RCC 7860 (cell line): Measurements from ENCODE around the gene GFER.

Experiments used
- DNase-seq: peaks from one replicate; pipeline ENCODE4 v3.0.0-alpha.2; 2015; ENCODE audit warnings: low spot score
- FAIRE-seq: peaks from 2 replicates; lab custom pipeline; 2012; peaks lifted over from hg19 to GRCh38; lab: Jason Lieb, UNC

Gene GFER

GRCh38 chr16:1990101-1990350 lies 6.0 kb downstream of the GFER start:
- DNase-seq: no peak

DNA sequence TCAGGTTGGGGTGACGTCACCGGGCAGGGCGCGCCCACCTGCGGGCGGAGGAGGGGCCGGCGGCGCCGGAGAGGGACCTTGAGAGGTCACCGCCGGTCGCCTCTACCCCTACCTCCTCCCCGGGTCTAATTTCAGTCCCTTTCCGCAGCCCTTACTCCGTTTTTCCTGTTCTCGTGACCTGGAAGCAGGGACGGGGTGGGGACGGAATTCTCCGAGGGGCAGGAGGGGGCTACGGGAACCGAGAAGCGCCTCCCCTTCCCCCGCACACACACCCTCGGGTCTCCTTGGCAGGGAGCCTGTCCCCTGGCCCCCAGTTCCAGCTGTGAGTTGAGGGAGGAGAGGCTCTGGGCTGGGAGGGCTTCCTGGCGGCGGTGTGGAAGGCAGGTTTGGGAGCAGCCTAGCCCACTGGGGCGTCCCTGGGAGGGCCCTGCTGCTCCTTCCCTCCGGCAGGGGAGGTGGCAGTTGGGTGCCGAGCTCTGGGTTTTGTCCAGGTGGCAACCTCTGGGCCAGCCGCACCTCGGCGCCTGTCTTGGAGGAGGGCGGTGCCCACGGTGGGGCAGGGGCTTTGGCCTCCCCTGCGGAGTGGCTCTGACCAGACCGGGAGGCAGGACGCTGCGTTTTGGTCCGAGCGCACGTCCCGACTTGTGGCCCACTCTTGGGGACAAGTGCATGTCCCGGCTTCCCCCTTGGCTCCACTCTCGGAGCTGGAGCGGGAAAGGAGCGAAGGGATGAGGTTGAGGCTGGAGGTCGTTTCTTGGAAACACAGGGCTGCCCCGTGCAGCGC lies 6.5 kb downstream of the GFER start:
- FAIRE-seq (no peak), DNase-seq (no peak)

More at GRCh38 chr16:1990101-1990350, 6.0 kb downstream of the GFER start:
- no peak for FAIRE-seq

GRCh38 chr16:1991135-1991551 lies 7.2 kb downstream of the GFER start:
- DNase-seq (no peak), FAIRE-seq (no peak)

DNA sequence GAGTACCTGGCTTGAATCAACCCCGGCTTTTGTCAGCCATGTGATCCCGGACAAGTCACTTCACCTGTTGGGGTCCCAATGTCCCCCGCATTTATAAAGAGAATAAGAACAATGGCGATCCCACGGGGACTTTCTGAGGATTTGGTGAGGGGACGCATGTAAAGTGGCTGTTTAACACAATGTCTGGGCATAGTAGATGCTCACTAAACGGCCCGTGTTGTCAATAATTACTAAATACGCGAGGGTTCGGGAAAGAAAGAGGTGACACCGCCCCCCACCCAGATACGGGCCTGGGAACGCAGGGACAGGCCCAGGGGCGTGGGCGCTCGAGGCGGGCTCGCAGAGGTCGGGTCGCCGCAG lies 7.6 kb downstream of the GFER start:
- FAIRE-seq (no peak), DNase-seq (no peak)

DNA sequence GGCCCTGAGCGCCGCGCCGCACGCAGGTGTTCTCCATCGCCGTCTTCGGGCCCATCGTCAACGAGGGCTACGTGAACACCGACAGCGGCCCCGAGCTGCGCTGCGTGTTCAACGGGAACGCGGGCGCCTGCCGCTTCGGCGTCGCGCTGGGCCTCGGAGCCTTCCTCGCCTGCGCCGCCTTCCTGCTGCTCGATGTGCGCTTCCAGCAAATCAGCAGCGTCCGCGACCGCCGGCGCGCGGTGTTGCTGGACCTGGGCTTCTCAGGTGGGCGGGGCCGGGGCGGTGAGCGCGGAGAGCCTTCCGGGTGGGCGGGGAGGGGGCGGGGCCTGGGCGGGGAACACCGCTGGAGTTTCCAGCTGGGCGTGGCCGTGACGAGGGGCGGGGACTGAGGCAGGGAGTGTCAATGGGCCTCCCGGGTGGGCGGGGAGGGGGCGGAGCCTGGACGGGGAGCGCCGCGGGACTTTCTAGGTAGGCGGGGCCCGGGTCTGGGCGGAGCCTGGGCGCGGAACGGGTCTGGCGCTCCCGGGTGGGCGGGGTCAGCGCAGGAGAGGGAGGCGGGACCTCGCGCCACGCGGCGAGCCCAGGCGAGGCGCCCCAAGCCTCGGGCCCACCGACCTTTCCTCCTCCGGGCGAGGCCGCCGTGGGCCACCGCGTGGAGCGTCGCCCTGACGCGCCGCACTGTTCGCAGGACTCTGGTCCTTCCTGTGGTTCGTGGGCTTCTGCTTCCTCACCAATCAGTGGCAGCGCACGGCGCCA lies 8.1 kb downstream of the GFER start:
- FAIRE-seq (no peak), DNase-seq (no peak)

DNA sequence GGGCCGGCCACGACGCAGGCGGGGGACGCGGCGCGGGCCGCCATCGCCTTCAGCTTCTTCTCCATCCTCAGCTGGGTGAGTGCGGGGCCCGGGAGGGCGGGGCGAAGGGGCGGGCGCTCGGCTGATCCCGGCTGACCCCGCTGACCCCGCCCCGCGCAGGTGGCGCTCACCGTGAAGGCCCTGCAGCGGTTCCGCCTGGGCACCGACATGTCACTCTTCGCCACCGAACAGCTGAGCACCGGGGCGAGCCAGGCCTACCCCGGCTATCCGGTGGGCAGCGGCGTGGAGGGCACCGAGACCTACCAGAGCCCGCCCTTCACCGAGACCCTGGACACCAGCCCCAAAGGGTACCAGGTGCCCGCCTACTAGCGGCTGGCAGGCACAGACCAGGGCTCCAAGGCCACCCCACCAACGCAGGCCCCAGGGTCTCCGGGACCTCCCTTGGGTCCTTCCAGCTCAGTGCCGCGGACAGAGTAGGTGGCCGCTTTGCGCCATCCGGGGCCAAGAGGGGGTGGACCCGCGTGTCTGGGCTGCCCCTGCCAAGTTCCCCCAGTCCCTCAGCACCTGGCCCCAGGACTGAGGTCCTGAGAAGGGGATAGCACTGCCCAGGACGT lies 8.8 kb downstream of the GFER start:
- DNase-seq (no peak), FAIRE-seq (no peak)

DNA sequence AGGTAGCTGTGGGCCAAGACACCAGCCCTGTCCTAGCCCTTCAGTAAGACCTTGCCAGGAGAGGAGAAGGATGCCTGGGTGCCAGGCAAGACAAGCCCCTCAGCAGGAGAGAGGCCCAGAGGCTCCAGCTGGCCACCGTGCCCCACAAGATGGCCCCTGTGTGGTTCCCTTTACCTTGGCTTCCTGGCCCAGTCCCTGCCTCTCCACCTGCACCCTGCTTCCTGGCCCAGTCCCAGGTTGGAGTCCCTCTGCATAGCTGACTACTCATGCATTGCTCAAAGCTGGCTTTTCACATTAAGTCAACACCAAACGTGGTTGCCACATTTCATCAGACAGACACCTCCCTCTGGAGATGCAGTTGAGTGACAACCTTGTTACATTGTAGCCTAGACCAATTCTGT lies 9.7 kb downstream of the GFER start:
- peak; percentile 67 for DNase-seq
- peak; percentile 68 for FAIRE-seq

DNA sequence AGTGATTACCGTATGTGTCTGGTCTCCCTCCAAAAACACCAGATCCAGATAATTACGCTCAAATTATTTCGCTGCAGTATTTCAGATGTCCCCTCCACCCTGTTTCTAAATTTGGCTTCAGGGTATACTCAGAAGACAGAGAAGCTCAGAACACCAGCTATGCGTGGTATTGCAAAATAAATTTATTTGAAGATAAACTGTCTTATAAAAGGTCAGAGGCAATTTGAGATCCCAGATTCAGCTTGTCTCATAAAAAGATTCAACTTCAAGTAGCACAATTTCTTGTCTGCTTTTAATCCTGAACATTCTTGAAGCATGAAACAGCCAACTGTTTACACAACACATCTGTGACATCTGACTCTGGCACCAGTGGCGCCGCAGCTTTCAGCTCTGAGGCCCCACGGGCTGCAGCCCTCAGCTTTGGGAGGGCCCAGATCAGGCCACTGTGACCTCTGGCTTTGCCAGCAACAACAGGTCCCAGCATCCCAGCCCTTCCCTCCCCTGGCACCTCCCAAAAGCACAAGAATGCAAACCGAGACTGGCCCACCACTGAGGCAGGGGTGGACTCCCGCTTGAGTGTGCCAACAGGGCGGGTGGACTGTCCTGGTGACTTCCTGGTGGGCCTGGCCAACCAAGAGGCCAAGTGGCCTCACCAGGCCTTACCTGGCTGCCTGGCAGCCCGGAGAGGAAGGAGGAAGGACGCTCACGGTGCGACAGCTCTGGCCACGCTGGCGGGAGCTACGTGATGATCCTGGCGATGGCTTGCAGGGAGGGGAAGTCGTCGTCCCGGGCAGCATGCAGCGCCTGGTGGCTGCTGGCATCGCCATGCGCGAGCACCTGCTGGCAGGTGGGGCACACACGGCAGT lies 13.7 kb downstream of the GFER start:
- FAIRE-seq (no peak), DNase-seq (no peak)

- FAIRE-seq: no peak
- DNase-seq: no peak
These were observed 14.4 kb downstream of the GFER start for GRCh38 chr16:1998360-1998835.

DNA sequence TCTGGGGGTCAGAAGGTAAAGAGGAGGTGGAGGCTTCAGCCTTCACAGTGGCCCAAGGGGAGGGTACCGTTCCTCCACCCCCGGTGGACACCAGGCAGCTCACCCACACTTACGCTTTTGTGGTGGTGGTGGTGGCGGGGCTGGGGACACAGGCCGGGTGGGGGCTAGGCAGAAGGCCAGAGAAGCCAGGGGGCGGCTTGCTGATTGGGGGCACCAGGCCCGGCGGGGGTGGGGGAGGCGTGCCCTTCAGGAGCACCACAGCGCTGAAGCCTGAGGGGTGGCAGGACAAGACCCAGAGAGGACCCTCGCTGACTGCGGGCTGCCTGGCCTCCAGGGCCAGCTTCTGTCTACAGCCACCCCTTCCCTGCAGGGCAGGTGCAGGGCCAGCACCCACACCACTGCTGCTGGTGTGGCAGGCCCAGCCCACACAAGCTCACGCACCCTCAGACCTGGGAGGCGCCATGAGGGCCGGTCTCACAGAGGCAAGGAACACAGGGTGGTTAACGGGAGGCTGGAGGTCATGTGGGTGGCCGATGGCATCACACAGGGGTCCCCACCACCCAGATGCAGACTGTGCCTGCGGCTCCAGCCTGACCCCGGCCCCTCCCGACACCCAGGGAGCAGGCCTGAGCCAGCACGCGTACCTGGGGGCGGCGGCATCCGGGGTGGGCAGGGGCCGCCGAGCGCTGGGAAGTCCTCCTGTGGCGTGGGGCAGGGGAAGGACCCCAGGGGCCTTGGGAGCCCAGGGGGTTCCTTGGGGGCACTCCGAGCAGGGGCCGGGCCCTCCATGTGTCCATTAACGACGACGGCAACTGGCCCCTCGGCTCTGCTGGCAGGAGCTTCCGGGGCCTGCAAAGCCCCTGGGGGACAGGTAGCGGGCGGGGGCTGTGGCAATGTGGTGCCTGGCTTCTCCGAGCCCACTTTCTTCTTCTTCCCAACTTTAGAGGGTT lies 15.1 kb downstream of the GFER start:
- DNase-seq (no peak), FAIRE-seq (no peak)

DNA sequence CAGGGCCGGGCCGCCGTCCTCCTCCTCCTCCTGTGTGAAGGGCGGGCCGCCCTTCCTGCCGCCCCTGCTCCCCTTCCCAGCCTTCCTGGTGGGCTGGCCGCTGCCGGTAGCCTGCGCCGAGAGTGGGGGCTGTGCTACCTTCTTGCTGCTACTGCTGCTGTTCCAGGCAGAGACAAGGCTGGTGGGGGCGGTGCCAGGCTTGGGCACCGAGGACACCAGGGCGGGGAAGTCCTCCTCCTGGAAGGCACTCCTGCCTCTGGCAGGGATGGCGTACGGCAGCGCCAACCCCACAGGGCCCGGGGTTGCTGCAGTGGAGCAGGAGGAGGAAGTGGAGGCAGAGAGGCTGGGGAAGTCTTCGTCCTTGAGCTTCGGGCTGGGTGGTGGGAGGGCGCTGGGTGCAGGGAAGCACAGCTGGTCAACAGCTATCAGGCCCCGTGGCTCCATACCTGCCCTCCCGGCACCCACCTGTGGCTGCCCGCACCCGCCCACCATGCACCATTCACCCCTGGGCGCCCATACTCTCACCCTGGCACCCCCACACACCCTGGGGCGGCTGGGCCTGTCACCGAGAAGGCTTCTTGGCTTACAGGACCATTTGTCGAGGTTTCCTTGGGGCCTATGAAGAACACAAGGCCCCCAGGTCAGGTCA lies 16.0 kb downstream of the GFER start:
- FAIRE-seq (no peak), DNase-seq (no peak)

DNA sequence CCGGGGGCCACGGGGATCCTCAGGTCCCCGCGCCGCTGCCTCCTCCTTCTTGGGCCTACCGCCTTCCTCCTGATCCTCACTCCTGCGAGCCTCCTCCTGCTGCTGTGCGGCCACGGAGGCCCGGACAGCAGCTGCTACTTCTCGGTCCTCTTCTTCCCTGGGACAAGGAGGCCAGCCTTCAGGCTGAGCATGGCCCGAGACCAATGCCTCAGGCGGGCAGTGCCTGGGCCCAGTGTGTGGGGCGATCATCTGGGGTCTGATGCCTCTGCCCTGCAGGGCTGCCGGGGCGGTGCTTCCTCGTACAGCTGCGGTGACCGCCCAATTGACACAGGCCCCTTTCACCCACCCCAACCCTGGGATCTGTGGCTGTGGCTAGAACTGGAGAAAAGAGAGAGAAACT lies 17.0 kb downstream of the GFER start:
- FAIRE-seq (no peak), DNase-seq (no peak)

GRCh38 chr16:2001456-2002355 lies 17.7 kb downstream of the GFER start:
- FAIRE-seq (no peak), DNase-seq (no peak)

DNA sequence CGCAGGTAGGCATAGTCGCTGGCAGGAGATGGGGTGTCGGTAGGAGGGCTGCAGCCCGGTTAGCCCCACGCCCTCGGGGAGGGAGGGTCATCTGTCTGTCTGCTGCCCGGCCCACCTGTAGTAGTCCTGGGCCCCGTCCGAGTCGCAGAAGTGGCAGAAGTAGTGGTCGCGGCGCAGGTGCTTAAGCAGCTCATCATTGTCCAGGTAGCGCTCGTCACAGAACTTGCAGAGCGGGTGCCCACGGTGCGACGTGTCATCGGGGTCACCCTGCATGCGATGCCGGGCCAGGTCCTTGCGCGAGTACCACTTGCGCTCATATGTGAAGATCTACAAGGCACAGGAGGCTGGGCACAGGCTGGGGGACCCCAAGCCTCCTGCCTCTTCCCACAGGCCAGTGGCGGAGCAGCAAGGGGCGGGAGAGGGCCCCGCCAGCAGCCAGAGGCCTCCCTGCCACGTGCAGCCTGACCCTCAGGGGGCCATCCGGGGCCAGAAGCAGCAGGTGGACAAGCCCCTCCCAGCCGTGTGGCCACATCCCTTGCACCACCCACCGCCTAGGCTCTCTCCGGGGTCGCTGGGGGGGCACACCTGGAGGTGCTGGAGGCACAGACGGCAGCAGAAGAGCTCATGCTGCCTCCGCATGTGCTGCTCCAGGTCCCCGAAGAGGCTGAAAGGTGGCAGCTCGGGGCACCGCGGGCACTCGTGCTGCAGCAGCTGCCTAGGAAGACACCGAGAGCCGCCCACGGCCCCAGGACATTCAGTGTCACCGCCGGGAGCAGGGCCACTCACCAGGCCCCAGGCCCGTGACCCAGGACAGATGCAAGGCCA lies 18.6 kb downstream of the GFER start:
- DNase-seq: no peak
- FAIRE-seq: no peak

DNA sequence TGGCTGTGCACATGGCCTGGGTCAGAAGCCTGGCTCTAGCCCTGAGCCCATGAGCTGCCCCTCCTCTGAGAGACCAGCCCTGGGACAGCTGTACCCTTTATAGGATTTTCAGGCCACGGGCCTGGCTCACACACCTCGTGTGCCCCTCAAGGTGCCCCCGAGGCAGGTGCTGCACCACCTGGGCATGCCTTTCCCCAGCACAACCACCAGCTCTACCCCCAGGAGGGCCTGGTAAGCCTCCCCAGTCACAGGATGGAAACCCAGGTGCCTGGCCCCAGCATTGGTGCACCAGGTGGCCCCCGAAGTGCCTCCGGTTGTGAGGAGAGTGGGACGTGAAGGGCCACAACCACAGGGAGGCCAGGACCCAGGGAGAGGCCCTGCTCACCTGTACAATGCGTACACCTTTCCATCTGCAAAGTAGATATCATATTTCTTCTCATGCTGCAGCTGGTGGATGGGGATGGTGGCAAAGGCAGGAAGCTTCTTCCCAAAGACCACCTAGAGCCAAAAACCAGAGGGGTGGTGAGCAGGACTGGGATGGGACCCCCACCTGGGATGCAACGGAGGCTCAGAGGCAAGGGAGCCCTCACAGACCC lies 19.3 kb downstream of the GFER start:
- FAIRE-seq: no peak
- DNase-seq: no peak

- FAIRE-seq: peak; percentile 21
- DNase-seq: peak; percentile 72
These were observed 20.0 kb downstream of the GFER start for GRCh38 chr16:2003827-2004641.
